DND-41 (cell line): ENCODE results near the gene ANKRD40CL.

Experiments
- ATAC-seq: fragments of 200-7000 bp; cut with Tn5 transposase; 3 replicates; pipeline ENCODE4 v1.9.1; 2021; ENCODE audit warnings: low read depth; ENCODE audit not compliant: insufficient read depth
- DNase-seq: peaks from one replicate; pipeline ENCODE4 v3.0.0-alpha.2; 2020
- H2AFZ ChIP-seq: 2 replicates; pipeline ENCODE4 v1.6.0; 2012; ENCODE audit warnings: low read depth, low read length
- H3K27ac ChIP-seq: 2 replicates; pipeline ENCODE4 v1.5.1; 2012; ENCODE audit warnings: low read length, inconsistent platforms
- H3K27me3 ChIP-seq: fragments of 200-600 bp; sonication (generic); 2 replicates; pipeline ENCODE4 v1.6.0; 2012; ENCODE audit warnings: low read length, mild to moderate bottlenecking, inconsistent platforms; ENCODE audit not compliant: insufficient read depth, poor library complexity
- H3K36me3 ChIP-seq: 2 replicates; pipeline ENCODE4 v1.5.1; 2012; ENCODE audit warnings: low read length, inconsistent platforms; ENCODE audit not compliant: insufficient read depth
- H3K4me1 ChIP-seq: 2 replicates; pipeline ENCODE4 v1.5.1; 2012; ENCODE audit warnings: mild to moderate bottlenecking, low read length; ENCODE audit not compliant: insufficient read depth
- H3K4me2 ChIP-seq: 2 replicates; pipeline ENCODE4 v1.6.0; 2012; ENCODE audit warnings: mild to moderate bottlenecking, moderate library complexity, low read length, inconsistent platforms; ENCODE audit not compliant: insufficient read depth
- H3K4me3 ChIP-seq, 2 experiments: fragments of 200-600 bp in 1 of 2; shearing (Covaris generic) in 1 of 2; 2 replicates each; pipeline ENCODE4 v1.5.1; 2012 to 2016; ENCODE audit warnings: inconsistent platforms in 2 of 2, low read length in 2 of 2, mild to moderate bottlenecking in 2 of 2, low read depth in 1 of 2, moderate library complexity in 1 of 2
- H3K79me2 ChIP-seq: 2 replicates; pipeline ENCODE4 v1.6.0; 2012; ENCODE audit warnings: low read length, inconsistent platforms; ENCODE audit not compliant: insufficient read depth
- H3K9ac ChIP-seq: 2 replicates; pipeline ENCODE4 v1.6.0; 2012; ENCODE audit warnings: low read depth, mild to moderate bottlenecking, inconsistent platforms, low read length, moderate library complexity
- H3K9me3 ChIP-seq: 2 replicates; pipeline ENCODE4 v1.5.1; 2012; ENCODE audit warnings: low read length, moderate library complexity, mild to moderate bottlenecking, inconsistent platforms; ENCODE audit not compliant: insufficient read depth, severe bottlenecking
- H4K20me1 ChIP-seq: 2 replicates; pipeline ENCODE4 v1.6.0; 2012; ENCODE audit warnings: low read length; ENCODE audit not compliant: insufficient read depth
- CTCF ChIP-seq: IDR thresholded peaks from 2 replicates; pipeline ENCODE4 v1.5.1; 2012; ENCODE audit warnings: borderline replicate concordance, low read length, moderate library complexity, mild to moderate bottlenecking; ENCODE audit not compliant: poor library complexity, severe bottlenecking; ENCODE audit errors: extremely low read depth
- EZH2 ChIP-seq: IDR thresholded peaks from 3 replicates; pipeline ENCODE4 v1.6.1; 2012; ENCODE audit warnings: borderline replicate concordance, low read depth, mild to moderate bottlenecking, moderate library complexity, low read length, inconsistent platforms; ENCODE audit not compliant: severe bottlenecking

Gene ANKRD40CL

GRCh38 chr17:50758524-50758923 lies 8.8 kb downstream of the ANKRD40CL start:
- H3K4me2 ChIP-seq, result no peak overlapping the region
- no peak overlapping the region for H3K9ac ChIP-seq

GRCh38 chr17:50754521-50754920 lies 12.8 kb downstream of the ANKRD40CL start:
- H3K79me2 ChIP-seq, result no peaks in the 10 kb centered on the region
- DNase-seq (no peak), ATAC-seq (no peak)
- H4K20me1 ChIP-seq, result peaks cover 9% of the 10 kb centered on the region; the same call in 1 of the 2 replicates
- no peak overlapping the region for H3K4me2 ChIP-seq
- H3K9ac ChIP-seq, result no peak overlapping the region
- no peak overlapping the region for H2AFZ ChIP-seq
- H3K36me3 ChIP-seq, result peaks cover 53% of the 10 kb centered on the region
- no peak overlapping the region for H3K27ac ChIP-seq
- no peak overlapping the region for H3K4me3 ChIP-seq
- no peaks in the 10 kb centered on the region for H3K4me1 ChIP-seq
- H3K27me3 ChIP-seq, result no peaks in the 10 kb centered on the region
- no peaks in the 10 kb centered on the region for H3K9me3 ChIP-seq
- TF ChIP-seq EZH2 (no peak), CTCF (no peak)

More at GRCh38 chr17:50758524-50758923, 8.8 kb downstream of the ANKRD40CL start:
- no peak for TF ChIP-seq CTCF
- no peak for TF ChIP-seq EZH2
- no peak for ATAC-seq
- Histone ChIP-seq H2AFZ (no peak overlapping the region), H3K27ac (no peak overlapping the region), H3K4me1 (no peaks in the 10 kb centered on the region), H3K9me3 (no peaks in the 10 kb centered on the region), H3K36me3 (peaks cover 13% of the 10 kb centered on the region), H4K20me1 (peaks cover 7% of the 10 kb centered on the region; the same call in 1 of the 2 replicates), H3K27me3 (no peaks in the 10 kb centered on the region), H3K4me3 (no peak overlapping the region), H3K79me2 (no peaks in the 10 kb centered on the region)
- no peak for DNase-seq

GRCh38 chr17:50749245-50749644 lies 18.1 kb downstream of the ANKRD40CL start:
- no peak for DNase-seq
- ATAC-seq, result no peak
- no peak overlapping the region for H3K27ac ChIP-seq
- H3K9ac ChIP-seq, result no peak overlapping the region
- H3K4me1 ChIP-seq, result no peaks in the 10 kb centered on the region
- H3K9me3 ChIP-seq, result no peaks in the 10 kb centered on the region
- H2AFZ ChIP-seq, result no peak overlapping the region
- peaks cover 99% of the 10 kb centered on the region for H3K36me3 ChIP-seq
- H3K27me3 ChIP-seq, result no peaks in the 10 kb centered on the region
- no peak overlapping the region for H3K4me3 ChIP-seq
- peaks cover 2% of the 10 kb centered on the region for H3K79me2 ChIP-seq
- no peak for TF ChIP-seq EZH2
- no peak for TF ChIP-seq CTCF
- peaks cover 17% of the 10 kb centered on the region; the same call in 1 of the 2 replicates for H4K20me1 ChIP-seq
- no peak overlapping the region for H3K4me2 ChIP-seq

- peaks cover 99% of the 10 kb centered on the region for H3K36me3 ChIP-seq
- H3K9ac ChIP-seq, result no peak overlapping the region
- H3K79me2 ChIP-seq, result peaks cover 19% of the 10 kb centered on the region
- no peak for ATAC-seq
- DNase-seq, result no peak
- H4K20me1 ChIP-seq, result peaks cover 28% of the 10 kb centered on the region
- no peaks in the 10 kb centered on the region for H3K4me1 ChIP-seq
- H3K27ac ChIP-seq, result no peak overlapping the region
- no peak overlapping the region for H3K4me3 ChIP-seq
- no peaks in the 10 kb centered on the region for H3K9me3 ChIP-seq
- H3K4me2 ChIP-seq, result no peak overlapping the region
- no peak overlapping the region for H2AFZ ChIP-seq
- H3K27me3 ChIP-seq, result no peaks in the 10 kb centered on the region
- no peak for TF ChIP-seq CTCF
- TF ChIP-seq EZH2, result no peak
These were observed 21.7 kb downstream of the ANKRD40CL start for GRCh38 chr17:50745631-50746030.
